Peyer's patch (tissue), 4 donors: ENCODE results near the gene PRKACG. TPM values are rescaled to one million over a fixed set of nuclear protein-coding genes. Genes with fewer than 3 reads are reported as not detected.

Experiments used
- DNase-seq, 3 donors: peaks; one replicate each; pipeline ENCODE4 v3.0.0-alpha.2; 2017 to 2019
- H3K27ac ChIP-seq, 4 donors: fragments of 200-600 bp; sonication (generic); one replicate each; pipeline ENCODE4 v1.5.1; 2016 to 2019
- H3K27me3 ChIP-seq, 2 donors: fragments of 200-600 bp; sonication (generic); one replicate each; pipeline ENCODE4 v1.5.1; 2019
- H3K36me3 ChIP-seq, 3 donors: fragments of 200-600 bp; sonication (generic); one replicate each; pipeline ENCODE4 v1.5.1; 2016 to 2019
- H3K4me1 ChIP-seq, 4 donors: fragments of 200-600 bp; sonication (generic); one replicate each; pipeline ENCODE4 v1.5.1; 2016 to 2019
- H3K4me3 ChIP-seq, 4 donors: fragments of 200-600 bp; sonication (generic); 1 replicate in 3 of 4; 2 replicates in 1 of 4; pipeline ENCODE4 v1.5.1; 2016 to 2019; ENCODE audit warnings: mild to moderate bottlenecking in 1 of 4
- H3K9me3 ChIP-seq, 4 donors: fragments of 200-600 bp; sonication (generic); one replicate each; pipeline ENCODE4 v1.5.1; 2016 to 2019; ENCODE audit warnings: mild to moderate bottlenecking in 1 of 4
- CTCF ChIP-seq, 6 experiments: fragments of 450-650 bp in 4 of 6; fragments of 200-600 bp in 2 of 6; sonication (generic) in 1 of 6; IDR thresholded peaks; one replicate each; pipeline ENCODE4 v1.5.1; 2017 to 2019; ENCODE audit warnings: antibody characterized with exemption in 6 of 6, mild to moderate bottlenecking in 3 of 6, moderate library complexity in 1 of 6
- POLR2A ChIP-seq, 2 donors: fragments of 450-650 bp; IDR thresholded peaks; one replicate each; pipeline ENCODE4 v1.5.1; 2017; ENCODE audit warnings: antibody characterized with exemption in 2 of 2, mild to moderate bottlenecking in 2 of 2, moderate library complexity in 2 of 2
- total RNA-seq, 4 donors: library from RNA; depleted of rRNA; stranded (reverse); fragments of >200 nt; gene quantifications; one replicate each; pipeline ENCODE4 v1.1.0, GENCODE V29; 2016

Gene PRKACG
- total RNA-seq, 4 donors from 2014 or later = not detected

- Histone ChIP-seq H3K27ac (no peak overlapping the region), H3K27me3 (no peaks in the 10 kb centered on the region), H3K9me3 (no peaks in the 10 kb centered on the region), H3K36me3 (no peaks in the 10 kb centered on the region), H3K4me1 (no peaks in the 10 kb centered on the region), H3K4me3 (no peak overlapping the region)
- no peak for TF ChIP-seq CTCF (IDR thresholded peaks at IDR 0.05)
- no peak for TF ChIP-seq POLR2A (IDR thresholded peaks at IDR 0.05)
- DNase-seq = no peak
These were observed 1.1 kb downstream of the PRKACG start for GRCh38 chr9:69012696-69013381.

GRCh38 chr9:69009708-69010107 lies 4.2 kb downstream of the PRKACG start:
- Histone ChIP-seq H3K4me1 (no peaks in the 10 kb centered on the region), H3K36me3 (no peaks in the 10 kb centered on the region)
- TF ChIP-seq CTCF (IDR thresholded peaks at IDR 0.05) (no peak), POLR2A (IDR thresholded peaks at IDR 0.05) (no peak)

GRCh38 chr9:69004836-69005235 lies 9.1 kb downstream of the PRKACG start:
- no peak for DNase-seq
- H3K36me3 ChIP-seq = no peaks in the 10 kb centered on the region

More at GRCh38 chr9:69009708-69010107, 4.2 kb downstream of the PRKACG start:
- Histone ChIP-seq H3K27ac (no peak overlapping the region), H3K27me3 (no peaks in the 10 kb centered on the region), H3K9me3 (no peaks in the 10 kb centered on the region), H3K4me3 (no peak overlapping the region)
- DNase-seq = no peak

GRCh38 chr9:69003051-69003450 lies 10.9 kb downstream of the PRKACG start:
- TF ChIP-seq CTCF (IDR thresholded peaks at IDR 0.05) = no peak
- no peak for TF ChIP-seq POLR2A (IDR thresholded peaks at IDR 0.05)
- Histone ChIP-seq H3K9me3 (no peaks in the 10 kb centered on the region), H3K36me3 (no peaks in the 10 kb centered on the region), H3K27ac (no peak overlapping the region), H3K27me3 (no peaks in the 10 kb centered on the region), H3K4me3 (no peak overlapping the region), H3K4me1 (no peaks in the 10 kb centered on the region)
- DNase-seq = no peak

More at GRCh38 chr9:69004836-69005235, 9.1 kb downstream of the PRKACG start:
- Histone ChIP-seq H3K4me1 (no peaks in the 10 kb centered on the region), H3K9me3 (no peaks in the 10 kb centered on the region), H3K27me3 (no peaks in the 10 kb centered on the region), H3K27ac (no peak overlapping the region), H3K4me3 (no peak overlapping the region)
- TF ChIP-seq POLR2A (IDR thresholded peaks at IDR 0.05) (no peak), CTCF (IDR thresholded peaks at IDR 0.05) (no peak)

GRCh38 chr9:69001921-69002320 lies 12.0 kb downstream of the PRKACG start:
- Histone ChIP-seq H3K9me3 (no peaks in the 10 kb centered on the region), H3K27me3 (no peaks in the 10 kb centered on the region), H3K36me3 (no peaks in the 10 kb centered on the region), H3K4me1 (no peaks in the 10 kb centered on the region), H3K27ac (no peak overlapping the region), H3K4me3 (no peak overlapping the region)
- TF ChIP-seq CTCF (IDR thresholded peaks at IDR 0.05) (no peak), POLR2A (IDR thresholded peaks at IDR 0.05) (no peak)
- DNase-seq = no peak
